ENCODE measurements around the gene SCARB1. TPM values are rescaled to one million over a fixed set of nuclear protein-coding genes. Genes with fewer than 3 reads are reported as not detected.

SCARB1 gene
- total and polyA plus RNA-seq, 2 of the 13 experiments (the other 11 are each of a cell fraction or from before 2014, with no cell fraction given): 63.4 to 160 TPM

DNA sequence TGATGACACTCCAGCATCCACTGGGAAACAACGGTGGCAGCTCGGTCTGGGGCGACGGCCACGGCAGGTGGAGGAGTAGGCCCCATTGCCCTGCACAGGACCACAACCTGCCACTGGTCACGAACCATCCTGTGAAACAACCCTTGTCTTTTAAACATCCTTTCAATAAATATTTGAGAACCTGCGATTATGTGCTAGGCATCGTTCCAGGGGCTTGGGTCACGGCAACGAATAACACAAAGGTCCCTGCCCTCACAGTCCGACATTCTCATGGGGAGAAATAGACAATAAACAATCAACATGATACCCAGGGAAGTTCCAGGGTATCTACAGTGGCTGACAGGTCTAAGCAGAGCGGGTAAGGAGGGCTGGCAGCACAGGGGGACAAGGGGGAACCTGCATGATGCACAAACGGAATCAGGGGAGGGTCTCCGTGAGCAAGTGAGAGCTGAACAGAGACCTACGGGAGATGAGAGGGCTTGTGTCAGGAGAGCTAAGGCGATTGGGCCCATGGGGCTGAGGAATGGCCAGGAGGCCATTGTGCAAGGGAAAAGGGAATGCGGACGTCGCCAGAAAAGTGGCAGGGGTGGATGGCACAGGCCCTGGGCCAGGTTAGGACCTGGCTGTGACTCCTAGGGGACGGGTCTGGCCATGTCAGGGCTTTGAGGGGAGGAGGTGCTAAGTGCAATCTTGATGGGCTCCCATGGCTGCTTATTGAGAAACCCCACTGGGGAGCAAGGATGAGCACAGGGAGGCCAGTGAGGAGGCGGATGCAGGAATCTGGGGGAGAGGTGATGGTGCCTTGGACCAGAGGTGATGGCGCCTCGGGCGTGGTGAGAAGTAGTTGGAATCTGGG lies 9.7 kb downstream of the SCARB1 start (continued):
- TF ChIP-seq ZNF891 (CRISPR knock-in tag; IDR thresholded peaks at IDR 0.05) (no peak), ZNF260 (CRISPR knock-in tag; IDR thresholded peaks at IDR 0.05; ENCODE audit: borderline replicate concordance, low read depth) (no peak), RARA (CRISPR knock-in tag; IDR thresholded peaks at IDR 0.05) (peak; percentile 47), NR2F2 (IDR thresholded peaks at IDR 0.05; ENCODE audit: borderline replicate concordance, low read depth) (peak; percentile 56; the same call in 1 of the 2 replicates), ZNF720 (CRISPR knock-in tag; IDR thresholded peaks at IDR 0.05) (no peak), EED (CRISPR knock-in tag; IDR thresholded peaks at IDR 0.05) (no peak), ZNF468 (CRISPR knock-in tag; IDR thresholded peaks at IDR 0.05) (no peak), KMT2B (CRISPR knock-in tag; IDR thresholded peaks at IDR 0.05) (no peak), ZNF660 (CRISPR knock-in tag; IDR thresholded peaks at IDR 0.05; ENCODE audit: borderline replicate concordance, low read depth) (no peak), ZBTB7A (CRISPR knock-in tag; IDR thresholded peaks at IDR 0.05) (no peak)
- TF ChIP-seq, protein P1, sequence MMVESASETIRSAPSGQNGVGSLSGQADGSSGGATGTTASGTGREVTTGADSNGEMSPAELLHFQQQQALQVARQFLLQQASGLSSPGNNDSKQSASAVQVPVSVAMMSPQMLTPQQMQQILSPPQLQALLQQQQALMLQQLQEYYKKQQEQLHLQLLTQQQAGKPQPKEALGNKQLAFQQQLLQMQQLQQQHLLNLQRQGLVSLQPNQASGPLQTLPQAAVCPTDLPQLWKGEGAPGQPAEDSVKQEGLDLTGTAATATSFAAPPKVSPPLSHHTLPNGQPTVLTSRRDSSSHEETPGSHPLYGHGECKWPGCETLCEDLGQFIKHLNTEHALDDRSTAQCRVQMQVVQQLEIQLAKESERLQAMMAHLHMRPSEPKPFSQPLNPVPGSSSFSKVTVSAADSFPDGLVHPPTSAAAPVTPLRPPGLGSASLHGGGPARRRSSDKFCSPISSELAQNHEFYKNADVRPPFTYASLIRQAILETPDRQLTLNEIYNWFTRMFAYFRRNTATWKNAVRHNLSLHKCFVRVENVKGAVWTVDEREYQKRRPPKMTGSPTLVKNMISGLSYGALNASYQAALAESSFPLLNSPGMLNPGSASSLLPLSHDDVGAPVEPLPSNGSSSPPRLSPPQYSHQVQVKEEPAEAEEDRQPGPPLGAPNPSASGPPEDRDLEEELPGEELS (CRISPR knock-in tag; IDR thresholded peaks at IDR 0.05): peak; percentile 78
- TF ChIP-seq, protein P2, sequence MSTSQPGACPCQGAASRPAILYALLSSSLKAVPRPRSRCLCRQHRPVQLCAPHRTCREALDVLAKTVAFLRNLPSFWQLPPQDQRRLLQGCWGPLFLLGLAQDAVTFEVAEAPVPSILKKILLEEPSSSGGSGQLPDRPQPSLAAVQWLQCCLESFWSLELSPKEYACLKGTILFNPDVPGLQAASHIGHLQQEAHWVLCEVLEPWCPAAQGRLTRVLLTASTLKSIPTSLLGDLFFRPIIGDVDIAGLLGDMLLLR (CRISPR knock-in tag; IDR thresholded peaks at IDR 0.05): no peak
- TF ChIP-seq, protein P3, sequence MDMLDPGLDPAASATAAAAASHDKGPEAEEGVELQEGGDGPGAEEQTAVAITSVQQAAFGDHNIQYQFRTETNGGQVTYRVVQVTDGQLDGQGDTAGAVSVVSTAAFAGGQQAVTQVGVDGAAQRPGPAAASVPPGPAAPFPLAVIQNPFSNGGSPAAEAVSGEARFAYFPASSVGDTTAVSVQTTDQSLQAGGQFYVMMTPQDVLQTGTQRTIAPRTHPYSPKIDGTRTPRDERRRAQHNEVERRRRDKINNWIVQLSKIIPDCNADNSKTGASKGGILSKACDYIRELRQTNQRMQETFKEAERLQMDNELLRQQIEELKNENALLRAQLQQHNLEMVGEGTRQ (IDR thresholded peaks at IDR 0.05; ENCODE audit: low read depth, low read length): no peak
- TF ChIP-seq, protein P3 (CRISPR knock-in tag; IDR thresholded peaks at IDR 0.05; ENCODE audit: borderline replicate concordance): no peak
- TF ChIP-seq, protein P4, sequence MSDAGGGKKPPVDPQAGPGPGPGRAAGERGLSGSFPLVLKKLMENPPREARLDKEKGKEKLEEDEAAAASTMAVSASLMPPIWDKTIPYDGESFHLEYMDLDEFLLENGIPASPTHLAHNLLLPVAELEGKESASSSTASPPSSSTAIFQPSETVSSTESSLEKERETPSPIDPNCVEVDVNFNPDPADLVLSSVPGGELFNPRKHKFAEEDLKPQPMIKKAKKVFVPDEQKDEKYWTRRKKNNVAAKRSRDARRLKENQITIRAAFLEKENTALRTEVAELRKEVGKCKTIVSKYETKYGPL (CRISPR knock-in tag; IDR thresholded peaks at IDR 0.05): no peak
- TF ChIP-seq, protein P5, sequence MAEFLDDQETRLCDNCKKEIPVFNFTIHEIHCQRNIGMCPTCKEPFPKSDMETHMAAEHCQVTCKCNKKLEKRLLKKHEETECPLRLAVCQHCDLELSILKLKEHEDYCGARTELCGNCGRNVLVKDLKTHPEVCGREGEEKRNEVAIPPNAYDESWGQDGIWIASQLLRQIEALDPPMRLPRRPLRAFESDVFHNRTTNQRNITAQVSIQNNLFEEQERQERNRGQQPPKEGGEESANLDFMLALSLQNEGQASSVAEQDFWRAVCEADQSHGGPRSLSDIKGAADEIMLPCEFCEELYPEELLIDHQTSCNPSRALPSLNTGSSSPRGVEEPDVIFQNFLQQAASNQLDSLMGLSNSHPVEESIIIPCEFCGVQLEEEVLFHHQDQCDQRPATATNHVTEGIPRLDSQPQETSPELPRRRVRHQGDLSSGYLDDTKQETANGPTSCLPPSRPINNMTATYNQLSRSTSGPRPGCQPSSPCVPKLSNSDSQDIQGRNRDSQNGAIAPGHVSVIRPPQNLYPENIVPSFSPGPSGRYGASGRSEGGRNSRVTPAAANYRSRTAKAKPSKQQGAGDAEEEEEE (CRISPR knock-in tag; IDR thresholded peaks at IDR 0.05; ENCODE audit: borderline replicate concordance): no peak
- TF ChIP-seq, protein P6, sequence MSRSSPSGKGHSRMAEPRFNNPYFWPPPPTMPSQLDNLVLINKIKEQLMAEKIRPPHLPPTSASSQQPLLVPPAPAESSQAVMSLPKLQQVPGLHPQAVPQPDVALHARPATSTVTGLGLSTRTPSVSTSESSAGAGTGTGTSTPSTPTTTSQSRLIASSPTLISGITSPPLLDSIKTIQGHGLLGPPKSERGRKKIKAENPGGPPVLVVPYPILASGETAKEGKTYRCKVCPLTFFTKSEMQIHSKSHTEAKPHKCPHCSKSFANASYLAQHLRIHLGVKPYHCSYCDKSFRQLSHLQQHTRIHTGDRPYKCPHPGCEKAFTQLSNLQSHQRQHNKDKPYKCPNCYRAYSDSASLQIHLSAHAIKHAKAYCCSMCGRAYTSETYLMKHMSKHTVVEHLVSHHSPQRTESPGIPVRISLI (CRISPR knock-in tag; IDR thresholded peaks at IDR 0.05; ENCODE audit: borderline replicate concordance): no peak
